Vagina (tissue), 2 donors: ENCODE data around the gene NAB1. TPM values are rescaled to one million over a fixed set of nuclear protein-coding genes. Genes with fewer than 3 reads are reported as not detected.

Experiments used
- DNase-seq, 2 donors: peaks; one replicate each; pipeline ENCODE4 v3.0.0-alpha.2; 2017; ENCODE audit errors: extremely low spot score in 2 of 2
- H3K27ac ChIP-seq: fragments of 200-600 bp; sonication (generic); one replicate; pipeline ENCODE4 v1.5.1; 2019
- H3K27me3 ChIP-seq: fragments of 200-600 bp; sonication (generic); one replicate; pipeline ENCODE4 v1.5.1; 2019
- H3K36me3 ChIP-seq, 2 donors: fragments of 200-600 bp; sonication (generic); one replicate each; pipeline ENCODE4 v1.5.1; 2017 to 2019
- H3K4me1 ChIP-seq: fragments of 200-600 bp; sonication (generic); one replicate; pipeline ENCODE4 v1.5.1; 2019
- H3K4me3 ChIP-seq, 2 donors: fragments of 200-600 bp; sonication (generic); 1 replicate in 1 of 2; 2 replicates in 1 of 2; pipeline ENCODE4 v1.5.1; 2016 to 2019
- H3K9me3 ChIP-seq: fragments of 200-600 bp; sonication (generic); one replicate; pipeline ENCODE4 v1.5.1; 2019
- POLR2A ChIP-seq, 2 donors: fragments of 450-650 bp; IDR thresholded peaks; one replicate each; pipeline ENCODE4 v1.6.1; 2017; ENCODE audit warnings: antibody characterized with exemption in 2 of 2, mild to moderate bottlenecking in 2 of 2, moderate library complexity in 2 of 2
- POLR2AphosphoS5 ChIP-seq, 2 donors: sonication (generic); formaldehyde crosslinking; IDR thresholded peaks; one replicate each; pipeline ENCODE4 v1.9.0; 2017; ENCODE audit warnings: antibody characterized with exemption in 2 of 2, mild to moderate bottlenecking in 2 of 2, low read depth in 1 of 2; ENCODE audit not compliant: insufficient read depth in 1 of 2
- intact Hi-C: fragments of 100-400 bp; cut with DNase I; formaldehyde crosslinking; loops from one replicate; pipeline ENCODE4 v1.15.1; 2023
- total RNA-seq: library from RNA; depleted of rRNA; stranded (reverse); fragments of >200 nt; gene quantifications from one replicate; pipeline ENCODE4 v1.2.3, GENCODE V29; 2016
- TF ChIP-seq, protein P1 (sequence below), 3 experiments: fragments of 450-650 bp in 2 of 3; fragments of 200-600 bp in 1 of 3; sonication (generic) in 1 of 3; IDR thresholded peaks; one replicate each; pipeline ENCODE4 v1.5.1; 2017 to 2019; ENCODE audit warnings: antibody characterized with exemption in 3 of 3, mild to moderate bottlenecking in 2 of 3, moderate library complexity in 2 of 3

The NAB1 gene
- total RNA-seq, 1 donor from 2014 or later = 78.6 TPM

DNA sequence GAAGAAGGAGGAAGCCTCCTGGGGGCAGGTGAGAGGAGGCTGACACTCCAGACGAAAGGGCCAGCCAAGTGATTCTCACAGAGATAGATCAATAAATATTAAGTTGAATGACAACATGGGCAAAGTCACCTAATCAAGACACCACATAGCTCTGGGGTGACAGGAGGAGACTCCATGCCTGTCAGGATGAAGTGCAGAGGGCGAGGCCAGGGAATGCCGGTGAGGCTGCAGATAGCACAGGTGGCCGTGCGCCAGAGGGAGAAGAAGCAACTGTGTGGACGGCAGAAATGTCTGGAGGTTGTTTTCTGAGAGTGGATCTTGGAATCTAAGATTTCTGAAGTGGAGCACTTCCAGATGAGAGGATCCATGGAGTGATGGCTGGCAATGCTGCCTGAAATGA lies 71.4 kb downstream of the NAB1 start:
- no peaks in the 10 kb centered on the region for H3K27me3 ChIP-seq
- no peaks in the 10 kb centered on the region for H3K9me3 ChIP-seq
- intact Hi-C loops = no loop called here
- H3K4me3 ChIP-seq = no peak overlapping the region
- DNase-seq = no peak
- H3K27ac ChIP-seq = no peak overlapping the region
- TF ChIP-seq POLR2AphosphoS5 (IDR thresholded peaks at IDR 0.05; ENCODE audit: insufficient read depth in 1 of 2, low read depth in 1 of 2) = no peak
- TF ChIP-seq POLR2A (IDR thresholded peaks at IDR 0.05) = no peak
- TF ChIP-seq, protein P1, sequence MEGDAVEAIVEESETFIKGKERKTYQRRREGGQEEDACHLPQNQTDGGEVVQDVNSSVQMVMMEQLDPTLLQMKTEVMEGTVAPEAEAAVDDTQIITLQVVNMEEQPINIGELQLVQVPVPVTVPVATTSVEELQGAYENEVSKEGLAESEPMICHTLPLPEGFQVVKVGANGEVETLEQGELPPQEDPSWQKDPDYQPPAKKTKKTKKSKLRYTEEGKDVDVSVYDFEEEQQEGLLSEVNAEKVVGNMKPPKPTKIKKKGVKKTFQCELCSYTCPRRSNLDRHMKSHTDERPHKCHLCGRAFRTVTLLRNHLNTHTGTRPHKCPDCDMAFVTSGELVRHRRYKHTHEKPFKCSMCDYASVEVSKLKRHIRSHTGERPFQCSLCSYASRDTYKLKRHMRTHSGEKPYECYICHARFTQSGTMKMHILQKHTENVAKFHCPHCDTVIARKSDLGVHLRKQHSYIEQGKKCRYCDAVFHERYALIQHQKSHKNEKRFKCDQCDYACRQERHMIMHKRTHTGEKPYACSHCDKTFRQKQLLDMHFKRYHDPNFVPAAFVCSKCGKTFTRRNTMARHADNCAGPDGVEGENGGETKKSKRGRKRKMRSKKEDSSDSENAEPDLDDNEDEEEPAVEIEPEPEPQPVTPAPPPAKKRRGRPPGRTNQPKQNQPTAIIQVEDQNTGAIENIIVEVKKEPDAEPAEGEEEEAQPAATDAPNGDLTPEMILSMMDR (IDR thresholded peaks at IDR 0.05) = no peak
- H3K4me1 ChIP-seq = no peaks in the 10 kb centered on the region
- H3K36me3 ChIP-seq = no peaks in the 10 kb centered on the region

DNA sequence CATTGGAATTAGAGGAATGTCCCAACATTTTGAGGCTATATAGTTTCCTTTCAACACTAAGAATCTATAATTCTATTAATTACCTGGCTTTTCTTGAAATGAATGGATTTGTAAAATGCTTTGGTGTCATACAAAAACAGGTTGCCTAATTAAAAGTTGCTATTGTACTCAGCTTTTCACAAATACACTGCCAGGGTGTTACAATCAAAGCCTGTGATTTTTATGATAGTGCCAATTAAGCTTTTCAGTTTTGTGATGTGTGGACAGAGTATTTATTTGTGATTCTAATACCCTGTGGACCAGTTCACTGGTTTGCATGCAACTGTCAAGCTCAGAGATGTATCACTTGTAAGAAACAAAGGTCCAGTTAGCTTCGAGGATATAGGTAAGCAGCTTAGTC lies 71.8 kb downstream of the NAB1 start:
- no peaks in the 10 kb centered on the region for H3K36me3 ChIP-seq
- H3K27me3 ChIP-seq = no peaks in the 10 kb centered on the region
- no peak for DNase-seq
- H3K4me3 ChIP-seq = no peak overlapping the region
- no peak overlapping the region for H3K27ac ChIP-seq
- intact Hi-C loops = no loop called here
- H3K9me3 ChIP-seq = no peaks in the 10 kb centered on the region
- H3K4me1 ChIP-seq = no peaks in the 10 kb centered on the region
- TF ChIP-seq POLR2A (IDR thresholded peaks at IDR 0.05) (no peak), POLR2AphosphoS5 (IDR thresholded peaks at IDR 0.05; ENCODE audit: insufficient read depth in 1 of 2, low read depth in 1 of 2) (no peak)
- TF ChIP-seq, protein P1 (IDR thresholded peaks at IDR 0.05) = no peak

DNA sequence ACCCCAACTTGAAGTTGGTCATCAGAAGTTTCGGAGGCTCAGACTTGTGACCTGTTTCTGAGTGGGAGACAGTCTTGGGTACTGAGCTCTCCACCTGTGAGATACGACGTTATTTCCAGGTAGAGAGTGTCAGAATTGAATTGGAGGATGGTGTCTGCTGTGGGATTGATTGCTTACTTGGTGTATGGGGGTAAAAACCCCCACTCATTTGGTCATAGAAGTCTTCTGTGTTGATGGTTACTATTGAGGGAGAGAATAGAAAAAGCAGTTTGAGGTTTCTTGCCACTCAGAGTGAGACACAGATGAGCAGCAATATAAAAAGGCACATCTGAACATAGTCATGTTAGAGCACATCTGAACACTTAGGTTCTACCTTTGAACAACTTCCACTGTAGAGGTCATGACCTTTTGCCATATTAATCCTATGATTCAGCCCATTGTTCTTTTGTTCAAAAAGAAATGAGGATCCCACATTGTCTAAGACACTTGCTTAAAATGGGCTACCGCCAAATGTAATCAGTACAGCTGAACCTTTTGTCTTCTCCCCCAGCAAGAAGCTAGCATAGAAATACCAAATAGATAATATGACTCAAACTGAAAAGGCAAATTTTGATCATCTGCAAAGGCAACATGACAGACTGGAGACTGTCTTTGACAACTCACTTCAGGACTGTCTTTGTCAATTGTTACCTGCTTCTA lies 73.3 kb downstream of the NAB1 start:
- Histone ChIP-seq H3K4me1 (no peaks in the 10 kb centered on the region), H3K27ac (no peak overlapping the region), H3K9me3 (no peaks in the 10 kb centered on the region), H3K4me3 (no peak overlapping the region), H3K36me3 (no peaks in the 10 kb centered on the region), H3K27me3 (no peaks in the 10 kb centered on the region)
- TF ChIP-seq POLR2AphosphoS5 (IDR thresholded peaks at IDR 0.05; ENCODE audit: insufficient read depth in 1 of 2, low read depth in 1 of 2) (no peak), POLR2A (IDR thresholded peaks at IDR 0.05) (no peak)
- TF ChIP-seq, protein P1 (IDR thresholded peaks at IDR 0.05) = no peak
- intact Hi-C loops = no loop called here
- no peak for DNase-seq

DNA sequence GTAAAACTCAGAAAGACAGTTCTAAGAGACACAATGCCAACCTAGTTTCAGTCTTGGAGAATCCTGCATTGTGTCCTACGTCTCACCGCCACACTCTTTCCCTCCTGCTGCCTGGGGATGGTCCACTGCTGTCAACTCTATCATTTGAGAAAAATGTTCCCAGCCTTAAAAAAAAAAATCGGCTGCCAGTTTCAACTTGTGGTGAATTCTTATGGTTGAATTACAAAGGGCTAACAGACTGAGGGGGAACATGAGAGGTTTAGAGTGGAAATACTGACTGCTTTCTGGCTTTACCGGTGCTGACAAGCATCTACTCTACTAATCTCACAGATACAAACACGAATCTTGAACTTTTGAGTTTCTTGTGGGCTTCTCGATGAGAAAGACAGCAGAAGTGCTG lies 74.0 kb downstream of the NAB1 start:
- no peaks in the 10 kb centered on the region for H3K4me1 ChIP-seq
- intact Hi-C loops = no loop called here
- no peaks in the 10 kb centered on the region for H3K36me3 ChIP-seq
- no peak for DNase-seq
- no peak overlapping the region for H3K4me3 ChIP-seq
- TF ChIP-seq POLR2AphosphoS5 (IDR thresholded peaks at IDR 0.05; ENCODE audit: insufficient read depth in 1 of 2, low read depth in 1 of 2) (no peak), POLR2A (IDR thresholded peaks at IDR 0.05) (no peak)
- TF ChIP-seq, protein P1 (IDR thresholded peaks at IDR 0.05) = no peak
- no peaks in the 10 kb centered on the region for H3K27me3 ChIP-seq
- no peak overlapping the region for H3K27ac ChIP-seq
- no peaks in the 10 kb centered on the region for H3K9me3 ChIP-seq

DNA sequence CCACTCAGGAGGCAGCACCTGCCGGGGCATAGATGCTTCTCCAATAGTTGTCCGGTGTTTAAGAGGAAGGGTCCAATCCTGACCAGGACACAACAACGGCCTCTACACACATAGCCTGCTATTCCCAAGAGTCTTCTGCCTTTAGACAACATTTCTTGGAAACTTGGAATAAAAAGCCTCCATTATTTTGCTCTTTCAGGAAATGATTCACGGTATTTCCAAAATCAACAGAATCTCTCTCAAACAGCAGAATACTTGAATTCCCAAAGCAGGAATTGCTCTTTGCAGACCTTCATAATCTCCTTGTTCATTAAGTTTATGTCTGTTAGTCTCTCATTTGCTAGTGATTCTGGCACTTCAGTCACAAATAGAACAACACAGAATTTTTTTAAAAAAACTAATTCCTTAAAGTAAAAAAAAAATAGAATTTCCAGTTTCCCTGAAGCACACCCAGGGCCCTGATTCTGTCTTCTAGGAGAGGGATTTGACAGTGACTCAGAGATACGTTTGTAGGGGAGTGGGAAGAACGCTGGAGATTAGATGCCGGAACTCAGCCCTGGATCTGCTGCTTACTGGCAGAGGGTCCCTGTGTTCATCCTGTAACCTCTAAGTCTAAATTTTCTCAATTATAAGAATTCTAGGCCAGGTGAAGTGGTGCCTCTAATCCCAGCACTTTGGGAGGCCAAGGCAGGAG lies 74.7 kb downstream of the NAB1 start:
- no peak overlapping the region for H3K4me3 ChIP-seq
- DNase-seq = no peak
- no peaks in the 10 kb centered on the region for H3K36me3 ChIP-seq
- no peak overlapping the region for H3K27ac ChIP-seq
- TF ChIP-seq POLR2A (IDR thresholded peaks at IDR 0.05) (no peak), POLR2AphosphoS5 (IDR thresholded peaks at IDR 0.05; ENCODE audit: insufficient read depth in 1 of 2, low read depth in 1 of 2) (no peak)
- TF ChIP-seq, protein P1 (IDR thresholded peaks at IDR 0.05) = no peak
- no peaks in the 10 kb centered on the region for H3K4me1 ChIP-seq
- H3K27me3 ChIP-seq = no peaks in the 10 kb centered on the region
- H3K9me3 ChIP-seq = no peaks in the 10 kb centered on the region
- intact Hi-C loops = no loop called here
